ENCODE data around the gene BIRC7. TPM values are rescaled to one million over a fixed set of nuclear protein-coding genes. Genes with fewer than 3 reads are reported as not detected.

BIRC7 gene
- total RNA-seq, 1 experiment from 2014 or later: 0.96 TPM

DNA sequence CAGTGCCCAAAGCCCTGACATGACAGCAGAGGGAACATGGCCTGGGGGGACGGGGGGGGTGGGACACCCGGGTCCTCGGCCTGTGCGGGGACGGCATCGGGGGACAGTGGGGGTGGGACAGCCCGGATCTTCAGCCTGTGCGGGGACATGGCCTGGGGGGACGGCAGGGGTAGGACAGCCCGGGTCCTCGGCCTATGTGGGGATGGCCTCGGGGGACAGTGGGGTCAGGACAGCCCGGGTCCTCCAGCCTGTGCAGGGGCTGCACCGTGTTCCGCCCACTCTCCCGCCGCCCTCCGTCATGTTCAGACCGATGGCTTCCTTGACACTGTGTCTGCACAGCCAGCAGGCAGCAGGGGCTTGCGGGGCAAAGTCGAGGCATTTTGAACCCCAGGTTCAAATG is 7.0 kb downstream of the BIRC7 start:
- Histone ChIP-seq H3K79me2 (ENCODE audit: insufficient read depth, low read length) (no peaks in the 10 kb centered on the region), H3K4me1 (ENCODE audit: control insufficient read depth in 1 of 2, insufficient read depth in 2 of 2, low read length in 2 of 2) (peaks cover 0 to 5% of the 10 kb centered on the region in 2 experiments; a peak in 1 of 4 replicates), H2AFZ (ENCODE audit: low read depth, low read length, poor library complexity, severe bottlenecking) (no peak overlapping the region), H3K4me3 (replicated peaks in 1 of 2; ENCODE audit: low read depth in 1 of 2, low read length in 2 of 2) (no peak overlapping the region), H3K9me3 (ENCODE audit: control insufficient read depth in 1 of 2, insufficient read depth in 1 of 2, low read depth in 1 of 2, low read length in 2 of 2) (no peaks in the 10 kb centered on the region), H3K9ac (ENCODE audit: low read length) (no peak overlapping the region), H4K20me1 (ENCODE audit: insufficient read depth) (no peaks in the 10 kb centered on the region), H3K9me2 (ENCODE audit: insufficient read depth) (no peaks in the 10 kb centered on the region), H3K4me2 (ENCODE audit: low read length) (no peak overlapping the region), H3K27ac (ENCODE audit: low read depth, low read length) (no peak overlapping the region), H3K36me3 (ENCODE audit: control insufficient read depth in 1 of 2, insufficient read depth in 2 of 2, low read length in 2 of 2) (no peaks in the 10 kb centered on the region), H3K27me3 (ENCODE audit: insufficient read depth, low read length) (no peaks in the 10 kb centered on the region)
- ChIA-PET RAD21 (ENCODE audit: low non-redundant PET in 1 of 2, low total read pairs in 2 of 2, uncharacterized antibody in 2 of 2, unreplicated experiment in 2 of 2) (no interaction called here), CTCF (interaction anchor here (1.0 kb wide), 1 partner anchor 19 kb away, joined by 3 read pairs; no protein-coding TSS in a partner anchor), POLR2A (no interaction called here)
- no peak for ATAC-seq
- TF ChIP-seq EZH2phosphoT487 (IDR thresholded peaks at IDR 0.05; ENCODE audit: borderline replicate concordance): no peak
- no peak for TF ChIP-seq ZFX (IDR thresholded peaks at IDR 0.05)
- TF ChIP-seq, protein P1, sequence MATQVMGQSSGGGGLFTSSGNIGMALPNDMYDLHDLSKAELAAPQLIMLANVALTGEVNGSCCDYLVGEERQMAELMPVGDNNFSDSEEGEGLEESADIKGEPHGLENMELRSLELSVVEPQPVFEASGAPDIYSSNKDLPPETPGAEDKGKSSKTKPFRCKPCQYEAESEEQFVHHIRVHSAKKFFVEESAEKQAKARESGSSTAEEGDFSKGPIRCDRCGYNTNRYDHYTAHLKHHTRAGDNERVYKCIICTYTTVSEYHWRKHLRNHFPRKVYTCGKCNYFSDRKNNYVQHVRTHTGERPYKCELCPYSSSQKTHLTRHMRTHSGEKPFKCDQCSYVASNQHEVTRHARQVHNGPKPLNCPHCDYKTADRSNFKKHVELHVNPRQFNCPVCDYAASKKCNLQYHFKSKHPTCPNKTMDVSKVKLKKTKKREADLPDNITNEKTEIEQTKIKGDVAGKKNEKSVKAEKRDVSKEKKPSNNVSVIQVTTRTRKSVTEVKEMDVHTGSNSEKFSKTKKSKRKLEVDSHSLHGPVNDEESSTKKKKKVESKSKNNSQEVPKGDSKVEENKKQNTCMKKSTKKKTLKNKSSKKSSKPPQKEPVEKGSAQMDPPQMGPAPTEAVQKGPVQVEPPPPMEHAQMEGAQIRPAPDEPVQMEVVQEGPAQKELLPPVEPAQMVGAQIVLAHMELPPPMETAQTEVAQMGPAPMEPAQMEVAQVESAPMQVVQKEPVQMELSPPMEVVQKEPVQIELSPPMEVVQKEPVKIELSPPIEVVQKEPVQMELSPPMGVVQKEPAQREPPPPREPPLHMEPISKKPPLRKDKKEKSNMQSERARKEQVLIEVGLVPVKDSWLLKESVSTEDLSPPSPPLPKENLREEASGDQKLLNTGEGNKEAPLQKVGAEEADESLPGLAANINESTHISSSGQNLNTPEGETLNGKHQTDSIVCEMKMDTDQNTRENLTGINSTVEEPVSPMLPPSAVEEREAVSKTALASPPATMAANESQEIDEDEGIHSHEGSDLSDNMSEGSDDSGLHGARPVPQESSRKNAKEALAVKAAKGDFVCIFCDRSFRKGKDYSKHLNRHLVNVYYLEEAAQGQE (IDR thresholded peaks at IDR 0.05; ENCODE audit: low read depth): no peak
- no peak for TF ChIP-seq CBX3 (IDR thresholded peaks at IDR 0.05; ENCODE audit: low read depth)
- TF ChIP-seq FOSL1 (IDR thresholded peaks at IDR 0.05; ENCODE audit: low read depth): no peak
- TF ChIP-seq, protein P2, sequence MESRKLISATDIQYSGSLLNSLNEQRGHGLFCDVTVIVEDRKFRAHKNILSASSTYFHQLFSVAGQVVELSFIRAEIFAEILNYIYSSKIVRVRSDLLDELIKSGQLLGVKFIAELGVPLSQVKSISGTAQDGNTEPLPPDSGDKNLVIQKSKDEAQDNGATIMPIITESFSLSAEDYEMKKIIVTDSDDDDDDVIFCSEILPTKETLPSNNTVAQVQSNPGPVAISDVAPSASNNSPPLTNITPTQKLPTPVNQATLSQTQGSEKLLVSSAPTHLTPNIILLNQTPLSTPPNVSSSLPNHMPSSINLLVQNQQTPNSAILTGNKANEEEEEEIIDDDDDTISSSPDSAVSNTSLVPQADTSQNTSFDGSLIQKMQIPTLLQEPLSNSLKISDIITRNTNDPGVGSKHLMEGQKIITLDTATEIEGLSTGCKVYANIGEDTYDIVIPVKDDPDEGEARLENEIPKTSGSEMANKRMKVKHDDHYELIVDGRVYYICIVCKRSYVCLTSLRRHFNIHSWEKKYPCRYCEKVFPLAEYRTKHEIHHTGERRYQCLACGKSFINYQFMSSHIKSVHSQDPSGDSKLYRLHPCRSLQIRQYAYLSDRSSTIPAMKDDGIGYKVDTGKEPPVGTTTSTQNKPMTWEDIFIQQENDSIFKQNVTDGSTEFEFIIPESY (IDR thresholded peaks at IDR 0.05; ENCODE audit: extremely low read depth, insufficient replicate concordance, low read length): no peak
- no peak for TF ChIP-seq JUND (IDR thresholded peaks at IDR 0.05)
- TF ChIP-seq, protein P3, sequence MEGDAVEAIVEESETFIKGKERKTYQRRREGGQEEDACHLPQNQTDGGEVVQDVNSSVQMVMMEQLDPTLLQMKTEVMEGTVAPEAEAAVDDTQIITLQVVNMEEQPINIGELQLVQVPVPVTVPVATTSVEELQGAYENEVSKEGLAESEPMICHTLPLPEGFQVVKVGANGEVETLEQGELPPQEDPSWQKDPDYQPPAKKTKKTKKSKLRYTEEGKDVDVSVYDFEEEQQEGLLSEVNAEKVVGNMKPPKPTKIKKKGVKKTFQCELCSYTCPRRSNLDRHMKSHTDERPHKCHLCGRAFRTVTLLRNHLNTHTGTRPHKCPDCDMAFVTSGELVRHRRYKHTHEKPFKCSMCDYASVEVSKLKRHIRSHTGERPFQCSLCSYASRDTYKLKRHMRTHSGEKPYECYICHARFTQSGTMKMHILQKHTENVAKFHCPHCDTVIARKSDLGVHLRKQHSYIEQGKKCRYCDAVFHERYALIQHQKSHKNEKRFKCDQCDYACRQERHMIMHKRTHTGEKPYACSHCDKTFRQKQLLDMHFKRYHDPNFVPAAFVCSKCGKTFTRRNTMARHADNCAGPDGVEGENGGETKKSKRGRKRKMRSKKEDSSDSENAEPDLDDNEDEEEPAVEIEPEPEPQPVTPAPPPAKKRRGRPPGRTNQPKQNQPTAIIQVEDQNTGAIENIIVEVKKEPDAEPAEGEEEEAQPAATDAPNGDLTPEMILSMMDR (IDR thresholded peaks at IDR 0.05 in 2 of 3, conservative IDR thresholded peaks at IDR 0.05 in 1 of 3; ENCODE audit: borderline replicate concordance in 1 of 3, insufficient read depth in 1 of 3, low read depth in 2 of 3, low read length in 2 of 3): no peak
- no peak for TF ChIP-seq POLR2A (IDR thresholded peaks at IDR 0.05; ENCODE audit: borderline replicate concordance, extremely low read depth, insufficient read depth, insufficient read length)
- no peak for TF ChIP-seq SP1 (IDR thresholded peaks at IDR 0.05; ENCODE audit: low read depth)
- TF ChIP-seq YY1 (IDR thresholded peaks at IDR 0.05; ENCODE audit: extremely low read depth, insufficient replicate concordance, low read depth, low read length): no peak
- no peak for TF ChIP-seq SIN3A (IDR thresholded peaks at IDR 0.05; ENCODE audit: low read depth)
- TF ChIP-seq ELF1 (IDR thresholded peaks at IDR 0.05; ENCODE audit: borderline replicate concordance, low read depth): no peak
- TF ChIP-seq ATF3 (IDR thresholded peaks at IDR 0.05): no peak
- intact Hi-C loops (cut with micrococcal nuclease): no loop called here
- BruUV-seq (replicated peaks): no TSS peak
- DNase-seq (ENCODE audit: low read depth, low spot score): no peak
